ENCODE results near the gene HSPA9.
"Not testable (repeated sequence)": the region's sequence is repeated elsewhere in the genome, so short reads cannot be mapped to it uniquely, and the experiment has no call there.

The HSPA9 gene

GRCh38 chr5:138528744-138529469 is 46.3 kb downstream of the HSPA9 start:
- DNase-seq, result no peak

- DNase-seq, result no peak
Measured at GRCh38 chr5:138528208-138528607, 47.0 kb downstream of the HSPA9 start.

DNA sequence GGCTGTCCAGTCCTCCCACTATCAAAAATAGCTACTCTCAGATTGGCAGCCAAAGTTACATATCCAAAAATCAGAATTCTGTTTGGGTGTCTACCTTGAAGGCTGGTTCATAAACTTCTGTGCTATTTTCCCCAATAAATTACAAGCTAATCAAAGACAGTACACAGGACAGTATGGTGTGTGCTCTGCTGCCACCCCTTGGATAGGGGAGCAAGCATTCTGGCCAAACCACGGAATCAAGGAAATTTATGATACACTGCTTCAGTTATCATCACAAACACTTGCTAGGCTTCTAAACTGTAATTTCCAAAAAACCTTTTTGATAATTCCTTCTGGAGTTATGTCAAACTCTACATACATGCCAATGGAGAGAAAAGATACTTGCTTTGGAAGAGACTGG is 48.0 kb downstream of the HSPA9 start:
- DNase-seq, result no peak

DNA sequence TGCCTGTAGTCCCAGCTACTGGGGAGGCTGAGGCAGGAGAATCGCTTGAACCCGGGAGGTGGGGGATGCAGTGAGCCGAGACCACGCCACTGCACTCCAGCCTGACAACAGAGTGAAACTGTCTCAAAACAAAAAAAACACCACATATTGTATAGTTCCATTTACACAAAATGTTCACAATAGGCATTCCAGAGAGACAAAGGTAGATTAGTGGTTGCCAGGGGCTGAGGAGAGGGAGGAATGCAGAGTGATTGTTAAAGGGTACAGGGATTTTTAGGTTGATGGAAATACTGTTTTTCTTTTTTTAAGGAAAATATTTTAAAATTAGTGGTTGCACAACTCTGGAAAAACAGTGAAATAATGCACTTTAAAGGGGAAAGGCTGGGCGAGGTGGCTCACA is 51.8 kb downstream of the HSPA9 start:
- no peak for DNase-seq

DNA sequence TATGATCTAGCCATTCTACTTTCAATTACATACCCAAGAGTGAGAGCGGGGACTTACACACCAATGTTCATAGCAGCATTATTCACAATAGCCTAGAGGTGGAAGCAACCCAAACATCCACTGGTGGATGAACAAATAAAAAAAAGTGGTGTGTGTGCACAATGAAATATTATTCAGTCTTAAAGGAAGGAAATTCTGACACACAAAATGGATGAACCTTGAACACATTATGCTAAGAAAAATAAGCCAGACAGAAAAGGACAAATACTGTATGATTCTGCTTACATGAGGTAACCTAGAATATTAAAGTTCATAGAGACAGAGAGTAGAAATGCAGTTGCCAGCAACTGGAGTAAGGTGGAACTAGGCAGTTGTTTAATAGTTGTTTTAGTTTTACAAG is 54.2 kb downstream of the HSPA9 start:
- DNase-seq, result no peak

DNA sequence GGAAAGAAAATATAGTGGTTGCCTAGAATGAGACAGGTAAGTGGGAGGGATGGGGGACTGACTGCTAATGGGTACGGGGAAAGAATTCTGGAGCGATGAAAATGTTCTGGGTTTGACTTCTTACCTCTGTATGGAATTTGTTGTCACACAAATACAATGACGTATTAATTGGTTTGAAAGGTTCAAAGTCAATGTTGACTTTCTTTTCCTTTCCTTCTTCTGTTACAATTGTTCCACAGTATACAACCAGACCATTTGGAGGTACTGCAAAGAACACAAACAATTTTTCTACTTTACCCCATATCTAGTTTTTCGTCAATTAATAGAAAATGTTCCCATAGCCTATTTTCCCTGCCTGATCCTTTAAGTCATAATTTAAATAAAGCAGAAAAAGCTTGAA is 57.8 kb downstream of the HSPA9 start:
- no peak for DNase-seq

- no peak for DNase-seq
Measured at GRCh38 chr5:138515556-138516245, 59.5 kb downstream of the HSPA9 start.

- no peak for DNase-seq
Measured at GRCh38 chr5:138514021-138514420, 61.2 kb downstream of the HSPA9 start.

GRCh38 chr5:138508958-138509357 is 66.2 kb downstream of the HSPA9 start:
- DNase-seq, result no peak

GRCh38 chr5:138507485-138507884 is 67.7 kb downstream of the HSPA9 start:
- DNase-seq, result not testable (repeated sequence)

- no peak for DNase-seq
Measured at GRCh38 chr5:138506370-138507306, 68.6 kb downstream of the HSPA9 start.

DNA sequence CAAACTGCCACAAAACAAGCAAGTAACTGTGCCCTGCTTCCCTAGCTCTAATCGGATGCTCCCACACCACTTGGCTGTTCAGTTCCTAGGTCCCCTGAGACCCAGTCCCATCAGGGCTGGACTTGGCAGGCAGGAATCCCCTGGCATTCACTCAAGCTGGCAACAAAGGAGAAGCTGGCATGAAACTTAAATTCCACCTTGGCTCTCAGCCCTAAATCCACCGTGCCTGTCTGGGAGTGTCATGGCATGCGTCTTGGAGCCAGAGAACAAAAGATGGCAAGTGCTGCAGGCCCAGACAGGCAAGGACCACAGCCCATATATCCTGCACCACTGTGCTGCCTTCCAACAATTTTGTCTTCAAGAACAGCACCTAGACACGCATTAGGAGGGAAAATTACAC is 70.4 kb downstream of the HSPA9 start:
- no peak for DNase-seq

All from activated CD4-positive, alpha-beta T cell treated with anti-CD3 and anti-CD28 coated beads for 4 hours (primary cell).